Kidney capillary endothelial cell (primary cell): ENCODE results near the gene TBC1D8B.
A peak's percentile ranks its signal among the peaks of the same experiment; 100 is the strongest.
"Not testable (repeated sequence)": the region's sequence is repeated elsewhere in the genome, so short reads cannot be mapped to it uniquely, and the experiment has no call there.

Experiments used
- DNase-seq: peaks from one replicate; pipeline ENCODE4 v3.0.0-alpha.2; 2018; ENCODE audit warnings: low spot score

TBC1D8B gene

GRCh38 chrX:106802388-106803275 lies at the start of gene TBC1D8B:
TSS of gene TBC1D8B (plus strand) at chrX:106802673. CDS start at chrX:106802854, 181 bp downstream.
- DNase-seq = peak; percentile 65

- DNase-seq = not testable (repeated sequence)
Measured at GRCh38 chrX:106769288-106769687, 33.2 kb upstream of the TBC1D8B start.

GRCh38 chrX:106774981-106775380 lies 27.5 kb upstream of the TBC1D8B start:
- no peak for DNase-seq

- DNase-seq = no peak
Measured at GRCh38 chrX:106780264-106780663, 22.2 kb upstream of the TBC1D8B start.

GRCh38 chrX:106780664-106781377 lies 21.7 kb upstream of the TBC1D8B start:
- DNase-seq = no peak

- no peak for DNase-seq
Measured at GRCh38 chrX:106783716-106784115, 18.8 kb upstream of the TBC1D8B start.

GRCh38 chrX:106791495-106791894 lies 11.0 kb upstream of the TBC1D8B start:
- DNase-seq = no peak

- DNase-seq = no peak
Measured at GRCh38 chrX:106802063-106802387, 448 bp upstream of the TBC1D8B start.

GRCh38 chrX:106811131-106811910 lies 8.8 kb downstream of the TBC1D8B start:
- DNase-seq = no peak

GRCh38 chrX:106812930-106813329 lies 10.5 kb downstream of the TBC1D8B start:
- DNase-seq = not testable (repeated sequence)

GRCh38 chrX:106814093-106814492 lies 11.6 kb downstream of the TBC1D8B start:
- not testable (repeated sequence) for DNase-seq

- DNase-seq = peak; percentile 8
Measured at GRCh38 chrX:106862972-106863688, 60.7 kb downstream of the TBC1D8B start.

- DNase-seq = no peak
Measured at GRCh38 chrX:106863697-106864096, 61.2 kb downstream of the TBC1D8B start.

GRCh38 chrX:106872796-106873195 lies 70.3 kb downstream of the TBC1D8B start:
- DNase-seq = not testable (repeated sequence)

GRCh38 chrX:106874075-106874474 lies 71.6 kb downstream of the TBC1D8B start:
- DNase-seq = peak; percentile 50

- no peak for DNase-seq
Measured at GRCh38 chrX:106875151-106875550, 72.7 kb downstream of the TBC1D8B start.

- DNase-seq = no peak
Measured at GRCh38 chrX:106889468-106889867, 87.0 kb downstream of the TBC1D8B start.

- DNase-seq = no peak
Measured at GRCh38 chrX:106891762-106892460, 89.4 kb downstream of the TBC1D8B start.

GRCh38 chrX:106894392-106894909 lies 92.0 kb downstream of the TBC1D8B start:
- DNase-seq = peak; percentile 60

- DNase-seq = peak; percentile 51
Measured at GRCh38 chrX:106894978-106895452, 92.5 kb downstream of the TBC1D8B start.

GRCh38 chrX:106897259-106897658 lies 94.8 kb downstream of the TBC1D8B start:
- no peak for DNase-seq
